K562 (cell line): ENCODE data around the gene MSANTD4. TPM values are rescaled to one million over a fixed set of nuclear protein-coding genes. Genes with fewer than 3 reads are reported as not detected.

Experiments
- ATAC-seq: fragments of 200-7000 bp; cut with Tn5 transposase; 3 replicates; pipeline ENCODE4 v1.9.1; 2020; ENCODE audit warnings: moderate library complexity
- BruUV-seq: library from RNA; stranded (reverse); fragments of 400-500 nt; replicated peaks from 2 replicates; lab custom pipeline; 2021; lab: Mats Ljungman, UMichigan
- CTCF ChIA-PET: fragments of 300-600 bp; formaldehyde crosslinking; extraction: SDS; loops from one replicate; lab custom pipeline; 2021; ENCODE audit warnings: low intra/inter-chr PET ratio; lab: Yijun Ruan, JAX
- POLR2A ChIA-PET: fragments of 300-600, 350-650 bp; sonication (Branson Sonifier 250); formaldehyde crosslinking; extraction: SDS; loops from one replicate; lab custom pipeline; 2021; ENCODE audit warnings: antibody characterized with exemption, inconsistent platforms; lab: Yijun Ruan, JAX
- DNase-seq, 4 experiments: peaks; one replicate each; pipeline versions ENCODE4 v3.0.0 to v3.0.0-alpha.2; 2011 to 2018; ENCODE audit warnings: low spot score in 3 of 4, mixed read lengths in 3 of 4; ENCODE audit errors: extremely low read depth in 1 of 4
- FAIRE-seq: peaks from 2 replicates; lab custom pipeline; 2011; peaks lifted over from hg19 to GRCh38; lab: Jason Lieb, UNC
- H2AFZ ChIP-seq: 2 replicates; pipeline ENCODE4 v1.6.0; 2011; ENCODE audit warnings: low read depth, low read length, control low read depth, inconsistent platforms
- H3K27ac ChIP-seq: fragments of 200-600 bp; 3 replicates; pipeline ENCODE4 v1.8.0; 2011; ENCODE audit warnings: low read depth, mild to moderate bottlenecking, control low read depth, inconsistent platforms, low read length, moderate library complexity, mixed read lengths; ENCODE audit errors: extremely low read depth
- H3K27me3 ChIP-seq, 2 experiments: fragments of 300-600 bp in 1 of 2; 2 replicates in 1 of 2; 3 replicates in 1 of 2; pipeline versions ENCODE4 v1.6.0 to v1.8.0; 2011; ENCODE audit warnings: inconsistent platforms in 2 of 2, low read length in 2 of 2, mild to moderate bottlenecking in 1 of 2, mixed read lengths in 1 of 2, moderate library complexity in 1 of 2; ENCODE audit not compliant: control insufficient read depth in 2 of 2, insufficient read depth in 2 of 2
- H3K36me3 ChIP-seq: fragments of 300-600 bp; 3 replicates; pipeline ENCODE4 v1.8.0; 2011; ENCODE audit warnings: mild to moderate bottlenecking, low read length, inconsistent platforms; ENCODE audit not compliant: control insufficient read depth, insufficient read depth
- H3K4me1 ChIP-seq, 2 experiments: fragments of 200-600 bp in 1 of 2; replicated peaks in 1 of 2; 2 replicates in 1 of 2; 3 replicates in 1 of 2; pipeline versions ENCODE4 v1.5.1 to v1.8.0; 2011; ENCODE audit warnings: inconsistent platforms in 2 of 2, low read length in 2 of 2, mild to moderate bottlenecking in 1 of 2, mixed read lengths in 1 of 2, moderate library complexity in 1 of 2; ENCODE audit not compliant: control insufficient read depth in 2 of 2, insufficient read depth in 2 of 2
- H3K4me2 ChIP-seq: 2 replicates; pipeline ENCODE4 v1.6.1; 2011; ENCODE audit warnings: low read length, control low read depth, inconsistent platforms, mixed read lengths; ENCODE audit not compliant: insufficient read depth
- H3K4me3 ChIP-seq: fragments of 200-600 bp; sonication (generic), shearing (Covaris generic); 2 replicates; pipeline ENCODE4 v1.5.1; 2016; ENCODE audit warnings: control low read depth, inconsistent platforms
- H3K79me2 ChIP-seq: fragments of 200-600 bp; 3 replicates; pipeline ENCODE4 v1.8.0; 2011; ENCODE audit warnings: low read length, inconsistent platforms; ENCODE audit not compliant: control insufficient read depth, insufficient read depth
- H3K9ac ChIP-seq, 2 experiments: 2 replicates each; pipeline versions ENCODE4 v1.6.0 to v1.6.1; 2011; ENCODE audit warnings: low read depth in 2 of 2, low read length in 2 of 2, control low read depth in 1 of 2, inconsistent platforms in 1 of 2, mild to moderate bottlenecking in 1 of 2, mixed read lengths in 1 of 2; ENCODE audit not compliant: insufficient read depth in 1 of 2
- H3K9me1 ChIP-seq: one replicate; pipeline ENCODE4 v1.6.0; 2011; ENCODE audit warnings: inconsistent platforms, mild to moderate bottlenecking, low read length, moderate library complexity; ENCODE audit not compliant: control insufficient read depth, insufficient read depth
- H3K9me3 ChIP-seq: replicated peaks from 2 replicates; pipeline ENCODE4 v1.5.1; 2011; ENCODE audit warnings: low read depth, low read length, inconsistent platforms; ENCODE audit not compliant: control insufficient read depth, insufficient read depth
- H4K20me1 ChIP-seq: replicated peaks from 2 replicates; pipeline ENCODE4 v1.6.1; 2011; ENCODE audit warnings: low read length, inconsistent platforms, mixed read lengths; ENCODE audit not compliant: control insufficient read depth, insufficient read depth
- FOS ChIP-seq: IDR thresholded peaks from 3 replicates; pipeline ENCODE4 v1.6.1; 2011; ENCODE audit not compliant: insufficient read length; ENCODE audit errors: extremely low read depth
- FOXA1 ChIP-seq: fragments of 450-650 bp; IDR thresholded peaks from 2 replicates; pipeline ENCODE4 v1.6.1; 2016; ENCODE audit warnings: mild to moderate bottlenecking, borderline replicate concordance
- ZNF174 ChIP-seq: fragments of 250-450 bp; sonication (Bioruptor Pico); IDR thresholded peaks from 2 replicates; pipeline ENCODE4 v1.4.0; 2020; ENCODE audit warnings: mild to moderate bottlenecking
- WGBS: fragments of 100-300 bp; shearing (Covaris generic); methylation state at CpG from one replicate; pipeline ENCODE4 v1.1.6; 2016; ENCODE audit warnings: low coverage, mixed read lengths; ENCODE audit not compliant: insufficient coverage; ENCODE audit errors: missing lambda C conversion rate; 5-methylcytosine and 5-hydroxymethylcytosine counted together
- in situ Hi-C: fragments of 300-500 bp; cut with MboI; formaldehyde crosslinking; loops from 4 replicates; pipeline ENCODE4 v1.15.0; 2018; ENCODE audit warnings: inconsistent platforms, mixed read lengths
- intact Hi-C: fragments of 100-400 bp; cut with micrococcal nuclease; formaldehyde crosslinking; loops from 2 replicates; pipeline ENCODE4 v1.14.2; 2022
- polyA plus RNA-seq, 8 experiments: library from polyadenylated mRNA; depleted of rRNA in 4 of 8; stranded (reverse) in 5 of 8; unstranded in 3 of 8; fragments of >200 nt; fragmentation: Nextera tagmentation in 2 of 8; fragmentation: Illumina TruSeq in 1 of 8; extraction: Ambion mirVana in 2 of 8; extraction: Trizol in 1 of 8; gene quantifications; 2 replicates each; pipeline versions ENCODE4 v1.2.1 to v1.2.3, GENCODE V29; 2011 to 2014; ENCODE audit warnings: inconsistent platforms in 1 of 8, missing spikeins in 1 of 8
- total RNA-seq, 7 experiments: library from RNA; depleted of rRNA in 6 of 7; stranded (reverse); fragments of >200 nt in 6 of 7; fragmentation: Illumina TruSeq in 2 of 7; extraction: Trizol in 2 of 7; gene quantifications; 2 replicates each; pipeline versions ENCODE4 v1.2.1 to v1.2.3, GENCODE V29; 2011 to 2021; ENCODE audit warnings: low replicate concordance in 1 of 7

MSANTD4 gene
- total and polyA plus RNA-seq, 9 of the 15 experiments (the other 6 are each of a cell fraction or from before 2014, with no cell fraction given), result 5.0 to 16.4 (median 10.2) TPM

DNA sequence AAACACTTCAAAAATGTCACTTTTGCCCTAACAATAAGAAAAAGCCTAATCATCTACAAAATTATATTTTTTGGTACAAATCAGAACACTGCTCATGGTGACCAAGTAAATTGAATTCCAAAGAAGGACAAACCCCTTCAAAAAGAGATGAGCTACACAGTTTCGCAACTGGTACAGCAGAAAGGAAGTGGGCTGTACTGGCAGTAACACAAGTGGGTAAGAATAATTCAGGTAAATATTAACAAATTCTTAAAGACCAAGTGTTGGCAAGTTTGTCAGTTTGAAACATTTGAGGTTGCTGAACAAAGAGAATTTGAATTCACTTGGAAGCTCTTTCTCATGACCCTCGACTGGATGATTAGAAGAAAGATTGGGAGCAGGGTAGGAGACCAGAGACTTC lies 35.5 kb downstream of the MSANTD4 start:
- no peaks in the 10 kb centered on the region for H3K9me1 ChIP-seq
- FAIRE-seq, result no peak
- 4% methylated on average over 2 of the region's 2 CpGs for WGBS
- intact Hi-C loops, result no loop called here
- in situ Hi-C loops, result no loop called here
- H3K27ac ChIP-seq, result no peak overlapping the region
- H2AFZ ChIP-seq, result no peak overlapping the region
- H3K27me3 ChIP-seq, result no peaks in the 10 kb centered on the region
- no peak overlapping the region for H3K4me2 ChIP-seq
- no peaks in the 10 kb centered on the region for H3K9me3 ChIP-seq
- ChIA-PET CTCF (no interaction called here), POLR2A (no interaction called here)
- H3K9ac ChIP-seq, result no peak overlapping the region
- H3K79me2 ChIP-seq, result no peaks in the 10 kb centered on the region
- no TSS peak for BruUV-seq
- no peak for DNase-seq
- no peaks in the 10 kb centered on the region for H4K20me1 ChIP-seq
- no peak for ATAC-seq
- no peaks in the 10 kb centered on the region for H3K4me1 ChIP-seq
- H3K36me3 ChIP-seq, result no peaks in the 10 kb centered on the region
- no peak for TF ChIP-seq ZNF174 (CRISPR knock-in tag)
- TF ChIP-seq, all 486 proteins: peak for 0
- no peak overlapping the region for H3K4me3 ChIP-seq

- WGBS, result 0% methylated on average over 10 of the region's 10 CpGs
- DNase-seq, result no peak
- in situ Hi-C loops, result no loop called here
- Histone ChIP-seq H3K9me1 (no peaks in the 10 kb centered on the region), H3K27me3 (no peaks in the 10 kb centered on the region), H3K27ac (no peak overlapping the region), H3K79me2 (no peaks in the 10 kb centered on the region), H3K4me1 (no peaks in the 10 kb centered on the region), H2AFZ (no peak overlapping the region), H3K4me2 (no peak overlapping the region), H3K4me3 (no peak overlapping the region), H4K20me1 (no peaks in the 10 kb centered on the region), H3K9ac (no peak overlapping the region), H3K36me3 (no peaks in the 10 kb centered on the region), H3K9me3 (no peaks in the 10 kb centered on the region)
- ChIA-PET CTCF (no interaction called here), POLR2A (no interaction called here)
- no peak for ATAC-seq
- BruUV-seq, result no TSS peak
- TF ChIP-seq FOXA1 (no peak), FOS (no peak)
- intact Hi-C loops, result no loop called here
- no peak for FAIRE-seq
Observed at GRCh38 chr11:105979997-105980703, 41.9 kb downstream of the MSANTD4 start.
